Measurements from ENCODE around the gene TBC1D22A.

TBC1D22A gene

DNA sequence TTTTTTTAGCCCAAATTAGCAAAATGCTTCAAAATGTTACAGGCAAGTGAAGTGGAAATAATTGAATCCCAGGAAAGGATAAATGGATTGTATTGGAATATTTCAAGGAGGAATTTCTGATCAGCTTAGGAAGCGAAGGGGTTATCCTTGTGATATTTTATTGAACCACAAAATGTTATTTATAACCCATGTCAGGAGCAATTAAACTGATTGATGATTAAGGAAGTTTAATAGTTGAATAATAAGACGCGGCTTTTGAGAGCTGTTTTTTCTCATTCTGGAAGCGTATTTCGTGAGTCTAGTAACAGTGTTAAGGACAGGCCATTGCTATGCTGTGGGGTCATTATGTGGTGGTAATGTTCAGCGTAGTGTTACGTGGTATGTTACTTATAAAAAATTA lies 192.3 kb downstream of the TBC1D22A start:
- no peak for DNase-seq (ENCODE audit: low read depth, low spot score)

GRCh38 chr22:46956498-46957215 lies 194.2 kb downstream of the TBC1D22A start:
- DNase-seq (ENCODE audit: low read depth, low spot score) = no peak

DNA sequence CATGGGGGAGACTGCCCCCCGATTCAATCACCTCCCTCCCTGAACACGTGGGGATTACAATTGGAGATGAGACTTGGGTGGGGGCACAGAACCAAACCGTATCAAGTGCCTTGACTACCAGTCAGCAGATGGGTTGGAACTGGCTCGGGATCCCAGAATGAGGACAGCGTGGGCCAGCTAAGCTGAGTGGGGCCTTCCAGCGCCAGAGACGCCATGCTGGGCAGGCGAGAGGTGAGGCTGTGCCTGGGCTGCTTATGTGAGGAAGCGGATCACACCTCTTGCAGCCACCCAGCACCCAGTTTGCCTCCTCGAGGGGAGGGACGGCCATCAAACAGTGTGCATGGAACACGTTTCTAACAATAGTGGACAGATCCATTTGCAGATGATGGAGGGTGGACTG lies 195.1 kb downstream of the TBC1D22A start:
- DNase-seq (ENCODE audit: low read depth, low spot score) = no peak

- DNase-seq (ENCODE audit: low read depth, low spot score) = no peak
Observed at GRCh38 chr22:46958191-46958590, 195.7 kb downstream of the TBC1D22A start.

DNA sequence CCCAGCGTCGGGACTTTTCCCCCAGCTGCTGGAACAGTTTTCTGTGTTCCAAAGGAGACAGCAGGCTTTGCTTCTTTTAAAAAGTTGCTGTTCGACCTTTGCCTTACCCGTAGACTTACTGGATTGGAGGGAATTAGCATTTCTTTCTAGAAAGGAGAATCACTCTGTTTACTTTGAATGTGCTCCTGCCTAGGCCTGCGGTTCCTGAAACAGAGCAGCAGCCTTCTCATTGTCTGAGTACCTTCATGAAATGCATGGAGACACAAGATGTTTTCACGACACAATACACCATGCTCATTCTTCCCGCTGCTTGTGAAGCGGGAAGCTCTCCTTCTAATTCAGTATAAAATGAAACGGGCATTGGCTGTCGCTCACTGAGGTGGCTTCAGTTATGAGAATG lies 196.2 kb downstream of the TBC1D22A start:
- no peak for DNase-seq (ENCODE audit: low read depth, low spot score)

GRCh38 chr22:46959369-46959768 lies 196.9 kb downstream of the TBC1D22A start:
- no peak for DNase-seq (ENCODE audit: low read depth, low spot score)

DNA sequence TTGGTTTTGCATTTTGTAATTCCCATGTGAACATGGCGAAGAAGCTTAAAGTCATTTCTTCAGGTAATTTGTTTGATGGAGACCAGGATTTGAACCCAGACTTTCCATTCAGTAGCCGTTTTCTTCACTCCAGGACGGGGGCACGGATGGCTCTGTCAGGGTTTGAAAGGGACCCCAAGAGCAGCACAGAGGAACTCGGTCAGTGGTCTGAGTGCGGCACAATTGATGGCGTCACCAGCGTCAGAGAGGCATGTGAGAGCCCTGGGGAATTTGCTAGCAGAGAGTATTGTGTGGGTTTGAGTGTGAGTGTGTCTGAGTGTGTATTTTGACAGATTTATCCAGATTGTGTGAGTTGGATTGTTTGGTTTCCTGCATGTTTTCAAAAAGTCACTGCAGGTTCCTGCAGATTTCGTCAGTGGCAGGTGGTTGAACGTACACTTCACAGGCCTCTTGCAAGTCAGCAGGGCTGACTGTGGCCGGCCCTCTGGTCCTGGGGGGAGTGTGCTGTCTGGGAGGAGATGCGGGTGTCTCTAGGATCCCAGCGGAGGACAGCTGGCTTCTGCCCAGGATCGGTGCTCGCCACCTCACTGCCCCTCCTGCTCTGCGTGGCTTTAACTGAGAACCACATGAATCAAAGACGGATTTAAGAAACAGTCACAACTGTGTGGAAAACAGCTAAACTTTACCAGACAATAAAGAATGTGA lies 199.3 kb downstream of the TBC1D22A start:
- peak; percentile 20 for DNase-seq (ENCODE audit: low read depth, low spot score)

GRCh38 chr22:46962406-46962805 lies 200.0 kb downstream of the TBC1D22A start:
- no peak for DNase-seq (ENCODE audit: low read depth, low spot score)

DNA sequence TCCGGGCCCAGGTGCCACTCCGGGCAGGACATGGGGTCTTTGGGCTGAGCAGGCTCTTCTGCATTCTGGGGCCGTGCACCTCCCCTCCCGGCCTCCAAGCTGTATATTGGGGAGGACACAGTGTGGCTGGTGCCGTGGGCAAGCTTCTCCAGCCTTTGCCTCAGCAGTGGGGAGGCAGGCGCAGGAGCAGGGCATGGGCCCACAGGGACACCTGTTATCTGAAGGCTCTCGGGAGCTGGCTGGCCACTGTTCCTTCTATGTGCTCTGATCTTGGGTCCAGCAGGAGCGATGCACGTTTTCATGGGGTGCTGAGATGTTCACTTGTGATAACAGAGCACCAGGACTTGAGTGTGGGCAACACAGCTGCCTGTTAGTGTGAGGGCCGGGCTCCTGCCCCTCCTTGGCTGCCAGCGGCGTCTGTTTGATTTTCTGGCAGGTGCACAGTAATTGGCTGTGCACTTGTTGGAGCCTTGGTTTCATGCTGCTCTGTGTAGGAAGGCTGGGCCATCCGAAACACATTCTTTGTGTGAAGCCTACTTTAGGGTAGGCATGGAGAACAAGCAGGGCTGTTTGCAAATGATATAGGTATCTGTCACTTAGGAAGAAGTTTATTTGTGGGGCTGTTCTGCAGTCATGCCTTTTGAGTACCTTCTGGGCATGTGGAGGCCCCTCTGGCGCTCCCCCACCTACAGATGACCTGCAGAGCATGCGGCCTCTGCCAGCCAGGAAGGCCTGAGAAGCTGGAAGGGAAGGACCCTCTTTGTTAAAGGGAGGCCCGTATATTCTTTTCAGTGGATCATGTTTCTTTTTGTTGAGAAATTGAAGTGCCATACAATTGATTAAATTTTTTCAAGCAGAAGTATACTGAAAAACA lies 201.5 kb downstream of the TBC1D22A start:
- DNase-seq (ENCODE audit: low read depth, low spot score) = no peak

DNA sequence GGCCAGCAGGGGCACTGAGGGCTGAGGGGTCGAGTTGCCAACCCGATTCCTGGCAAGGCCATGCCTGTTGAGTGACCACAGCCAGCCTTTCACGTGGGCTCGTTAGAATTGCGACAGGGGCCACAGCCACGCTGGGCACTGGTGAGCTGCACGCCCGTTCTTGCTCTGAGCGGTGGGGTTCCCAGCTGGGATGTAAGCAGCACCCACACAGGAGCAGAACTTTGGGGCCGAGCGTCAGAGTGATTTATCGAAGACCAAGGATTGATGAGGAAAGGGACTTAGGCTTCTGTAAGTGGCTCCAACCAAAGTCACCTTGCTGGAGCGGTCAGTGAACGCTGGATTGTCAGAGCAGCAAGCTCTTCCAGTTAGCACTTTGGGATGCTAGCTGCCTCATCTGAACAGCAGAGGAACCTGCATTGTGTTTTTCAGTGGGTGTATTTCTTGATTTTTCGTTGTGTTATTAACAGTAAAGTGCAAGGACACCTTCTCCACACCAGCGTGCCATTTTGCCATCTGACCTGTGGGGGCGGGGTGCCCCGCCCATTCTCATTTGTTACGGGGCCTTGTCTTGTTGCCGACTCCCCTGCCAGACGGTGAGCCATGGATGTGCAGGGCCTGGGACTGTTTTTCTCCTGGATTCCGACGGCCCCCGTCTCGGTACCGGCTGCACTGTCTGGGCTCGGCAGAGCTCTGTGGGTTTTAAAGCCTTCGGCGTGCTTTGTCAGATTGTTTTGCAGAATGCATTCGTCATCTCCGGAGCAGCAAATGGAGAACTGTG lies 202.5 kb downstream of the TBC1D22A start:
- DNase-seq (ENCODE audit: low read depth, low spot score) = no peak

GRCh38 chr22:46965555-46966494 lies 203.4 kb downstream of the TBC1D22A start:
- no peak for DNase-seq (ENCODE audit: low read depth, low spot score)

- DNase-seq (ENCODE audit: low read depth, low spot score) = no peak
Observed at GRCh38 chr22:46966495-46966845, 204.0 kb downstream of the TBC1D22A start.

- no peak for DNase-seq (ENCODE audit: low read depth, low spot score)
Observed at GRCh38 chr22:46966846-46967245, 204.4 kb downstream of the TBC1D22A start.

DNA sequence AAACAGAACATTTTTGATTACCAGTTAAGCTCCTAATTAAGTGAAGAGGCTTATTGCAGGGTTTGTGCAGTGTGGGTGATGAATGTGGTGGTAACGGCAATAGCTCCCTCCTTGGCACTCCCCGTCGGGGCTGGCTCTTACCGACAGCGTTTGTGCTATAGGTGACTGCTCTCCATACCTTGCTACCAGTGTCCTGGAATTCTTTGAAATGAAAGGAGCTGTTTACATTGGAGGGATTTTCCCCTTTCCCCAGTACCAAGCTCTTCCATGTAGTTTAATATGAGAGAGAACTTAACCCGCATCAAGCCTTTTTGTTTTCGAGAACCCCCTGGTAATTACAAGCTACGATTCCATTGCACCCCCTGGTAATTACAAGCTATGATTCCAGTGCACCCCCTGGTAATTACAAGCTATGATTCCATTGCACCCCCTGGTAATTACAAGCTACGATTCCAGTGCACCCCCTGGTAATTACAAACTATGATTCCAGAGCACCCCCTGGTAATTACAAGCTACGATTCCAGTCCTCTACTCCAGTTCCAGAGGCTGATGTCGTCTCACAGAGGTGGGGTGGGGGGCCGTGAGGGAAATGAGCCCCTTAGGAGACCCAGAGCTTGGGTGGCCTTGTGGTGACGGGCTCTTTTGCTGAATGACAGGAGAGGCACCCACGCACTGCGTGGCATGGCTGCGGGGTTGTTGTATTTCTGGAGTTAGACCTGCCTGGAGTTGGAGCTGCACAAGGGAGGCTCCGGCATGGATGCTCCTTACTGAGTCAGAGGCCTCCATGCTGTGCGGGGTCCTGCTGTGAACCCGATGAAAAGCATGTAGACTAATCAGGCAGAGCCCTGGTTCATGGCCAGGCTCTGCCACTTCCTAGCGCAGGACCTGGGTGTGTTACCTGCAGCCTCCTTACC lies 205.3 kb downstream of the TBC1D22A start:
- DNase-seq (ENCODE audit: low read depth, low spot score) = no peak

DNA sequence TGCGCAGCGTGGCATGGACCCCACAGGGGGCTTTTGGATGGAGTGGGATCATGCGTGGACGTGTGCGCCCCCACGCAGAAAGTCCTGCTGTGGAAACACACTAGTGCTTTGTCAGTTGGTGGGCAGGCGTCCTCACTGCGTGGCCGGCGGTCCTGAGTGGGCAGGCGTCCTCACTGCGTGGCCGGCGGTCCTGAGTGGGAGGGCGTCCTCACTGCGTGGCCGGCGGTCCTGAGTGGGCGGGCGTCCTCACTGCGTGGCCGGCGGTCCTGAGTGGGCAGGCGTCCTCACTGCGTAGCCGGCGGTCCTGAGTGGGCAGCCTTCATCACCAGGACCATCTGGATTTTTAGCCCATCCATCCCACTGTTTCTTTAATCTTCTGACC lies 205.9 kb downstream of the TBC1D22A start:
- DNase-seq (ENCODE audit: low read depth, low spot score) = no peak

DNA sequence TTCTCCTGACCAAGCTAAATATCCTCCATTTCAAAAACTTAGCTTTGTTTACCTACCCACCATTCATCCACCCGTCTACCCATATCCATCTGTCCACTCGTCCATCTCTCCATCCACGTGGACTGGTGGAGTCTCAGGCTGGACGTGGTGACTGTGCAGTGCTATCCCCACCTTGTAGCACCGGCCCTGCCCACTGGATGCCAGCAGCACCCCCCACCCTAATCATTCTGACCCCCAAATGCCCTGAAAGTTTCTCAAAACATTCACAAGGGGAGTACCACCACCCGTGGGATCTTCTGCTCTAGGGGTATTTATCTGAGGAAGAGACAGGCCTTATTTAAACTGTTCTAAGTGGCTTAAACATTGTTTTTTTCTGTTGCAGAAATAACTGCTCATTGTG lies 206.4 kb downstream of the TBC1D22A start:
- no peak for DNase-seq (ENCODE audit: low read depth, low spot score)

- no peak for DNase-seq (ENCODE audit: low read depth, low spot score)
Observed at GRCh38 chr22:46969491-46969890, 207.0 kb downstream of the TBC1D22A start.

DNA sequence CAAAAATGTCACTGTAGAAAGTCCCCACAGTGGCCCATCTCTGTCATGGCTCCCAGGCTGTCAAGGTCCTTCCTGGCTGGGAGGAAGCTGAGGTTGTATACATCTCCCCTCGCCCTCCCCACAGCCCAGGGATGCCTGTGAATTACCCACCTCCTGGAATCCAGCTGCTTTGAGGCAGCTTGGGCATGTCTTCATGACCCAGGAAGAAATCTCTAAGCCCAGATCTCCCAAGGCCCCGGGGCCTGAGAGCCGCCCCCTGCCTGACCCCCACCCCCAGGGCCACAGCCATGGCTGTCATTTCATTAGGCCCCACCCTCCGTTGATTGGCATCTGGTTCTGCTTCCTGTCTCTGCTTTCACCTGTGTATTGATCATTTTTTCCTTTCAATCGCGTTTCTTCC lies 207.5 kb downstream of the TBC1D22A start:
- DNase-seq (ENCODE audit: low read depth, low spot score) = no peak

GRCh38 chr22:46970411-46971098 lies 208.1 kb downstream of the TBC1D22A start:
- no peak for DNase-seq (ENCODE audit: low read depth, low spot score)

Measured in astrocyte of the hippocampus (primary cell).